ENCODE results near the gene FRMD5. TPM values are rescaled to one million over a fixed set of nuclear protein-coding genes. Genes with fewer than 3 reads are reported as not detected.
A peak's percentile ranks its signal among the peaks of the same experiment; 100 is the strongest.

Gene FRMD5
- total and polyA plus RNA-seq, 11 donors, result 12.5 to 110 (median 55.7) TPM

- no peak overlapping the region for H3K27ac ChIP-seq
- H3K36me3 ChIP-seq, result peaks cover 0 to 6% (median 0%) of the 10 kb centered on the region in 9 donors
- TF ChIP-seq POLR2A (IDR thresholded peaks at IDR 0.05), result no peak
- TF ChIP-seq, protein P1, sequence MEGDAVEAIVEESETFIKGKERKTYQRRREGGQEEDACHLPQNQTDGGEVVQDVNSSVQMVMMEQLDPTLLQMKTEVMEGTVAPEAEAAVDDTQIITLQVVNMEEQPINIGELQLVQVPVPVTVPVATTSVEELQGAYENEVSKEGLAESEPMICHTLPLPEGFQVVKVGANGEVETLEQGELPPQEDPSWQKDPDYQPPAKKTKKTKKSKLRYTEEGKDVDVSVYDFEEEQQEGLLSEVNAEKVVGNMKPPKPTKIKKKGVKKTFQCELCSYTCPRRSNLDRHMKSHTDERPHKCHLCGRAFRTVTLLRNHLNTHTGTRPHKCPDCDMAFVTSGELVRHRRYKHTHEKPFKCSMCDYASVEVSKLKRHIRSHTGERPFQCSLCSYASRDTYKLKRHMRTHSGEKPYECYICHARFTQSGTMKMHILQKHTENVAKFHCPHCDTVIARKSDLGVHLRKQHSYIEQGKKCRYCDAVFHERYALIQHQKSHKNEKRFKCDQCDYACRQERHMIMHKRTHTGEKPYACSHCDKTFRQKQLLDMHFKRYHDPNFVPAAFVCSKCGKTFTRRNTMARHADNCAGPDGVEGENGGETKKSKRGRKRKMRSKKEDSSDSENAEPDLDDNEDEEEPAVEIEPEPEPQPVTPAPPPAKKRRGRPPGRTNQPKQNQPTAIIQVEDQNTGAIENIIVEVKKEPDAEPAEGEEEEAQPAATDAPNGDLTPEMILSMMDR (IDR thresholded peaks at IDR 0.05), result no peak
- no peaks in the 10 kb centered on the region for H3K27me3 ChIP-seq
- intact Hi-C loops (cut with DNase I), result no loop called here
- WGBS, 4 donors, result 42 to 60% (median 51%) methylated on average over 3 to 4 of the region's 4 CpGs
- peaks cover 0 to 28% (median 1%) of the 10 kb centered on the region in 12 donors for H3K4me1 ChIP-seq
- no peaks in the 10 kb centered on the region for H3K9me3 ChIP-seq
- peak in 2 of 4 donors; percentile 28 to 56 for ATAC-seq
- peak in 2 of 5 donors; percentile 50 to 62 for DNase-seq
- H3K4me3 ChIP-seq, result no peak overlapping the region
Measured at GRCh38 chr15:43886558-43886957, 308.5 kb downstream of the FRMD5 start.

- no peaks in the 10 kb centered on the region for H3K27me3 ChIP-seq
- no peak overlapping the region for H3K4me3 ChIP-seq
- no peak for DNase-seq
- peaks cover 0 to 6% (median 0%) of the 10 kb centered on the region in 9 donors for H3K36me3 ChIP-seq
- H3K4me1 ChIP-seq, result peaks cover 0 to 35% (median 7%) of the 10 kb centered on the region in 12 donors
- intact Hi-C loops (cut with DNase I), result no loop called here
- H3K27ac ChIP-seq, result no peak overlapping the region
- no peak for TF ChIP-seq POLR2A (IDR thresholded peaks at IDR 0.05)
- TF ChIP-seq, protein P1 (IDR thresholded peaks at IDR 0.05), result no peak
- no peaks in the 10 kb centered on the region for H3K9me3 ChIP-seq
- 97 to 98% (median 98%) methylated on average over 3 of the region's 3 CpGs for WGBS, 4 donors
- ATAC-seq, result no peak
Measured at GRCh38 chr15:43883571-43883970, 311.5 kb downstream of the FRMD5 start.

DNA sequence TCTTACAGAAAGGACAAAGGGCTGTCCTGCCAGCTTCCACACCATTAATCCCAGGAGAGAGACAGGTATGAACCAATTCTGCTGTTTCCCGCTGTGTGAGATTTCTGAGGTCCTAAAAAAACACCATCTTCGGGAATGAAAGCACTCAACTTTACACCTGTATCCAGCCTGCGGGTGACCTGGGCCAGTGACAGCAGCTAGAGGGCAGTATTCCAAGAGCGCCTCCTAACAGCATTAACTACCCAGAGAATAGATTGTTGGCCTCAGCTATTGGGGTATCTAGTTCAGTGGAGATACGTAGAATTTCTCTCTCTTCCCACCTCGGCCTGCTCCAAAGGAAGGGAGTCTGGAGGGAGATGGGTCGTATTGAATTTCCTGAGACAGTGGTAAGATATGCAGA, 313.1 kb downstream of the FRMD5 start:
- Histone ChIP-seq H3K27me3 (no peaks in the 10 kb centered on the region), H3K36me3 (peaks cover 0 to 6% (median 0%) of the 10 kb centered on the region in 9 donors), H3K9me3 (no peaks in the 10 kb centered on the region), H3K4me1 (peaks cover 0 to 28% (median 7%) of the 10 kb centered on the region in 12 donors), H3K27ac (peak overlapping the region in 9 of 12 donors; percentile 42 to 98 (median 94)), H3K4me3 (no peak overlapping the region)
- ATAC-seq (no peak), DNase-seq (no peak)
- intact Hi-C loops (cut with DNase I), result no loop called here
- WGBS, 4 donors, result 76 to 82% (median 79%) methylated on average over 7 of the region's 7 CpGs
- TF ChIP-seq, protein P1 (IDR thresholded peaks at IDR 0.05), result peak in 9 of 12 donors; percentile 15 to 51 (median 40)
- TF ChIP-seq POLR2A (IDR thresholded peaks at IDR 0.05), result no peak

GRCh38 chr15:43881245-43881644, 313.8 kb downstream of the FRMD5 start:
- TF ChIP-seq POLR2A (IDR thresholded peaks at IDR 0.05), result no peak
- TF ChIP-seq, protein P1 (IDR thresholded peaks at IDR 0.05), result no peak
- intact Hi-C loops (cut with DNase I), result no loop called here
- H3K4me3 ChIP-seq, result no peak overlapping the region
- H3K9me3 ChIP-seq, result no peaks in the 10 kb centered on the region
- peaks cover 0 to 6% (median 0%) of the 10 kb centered on the region in 9 donors for H3K36me3 ChIP-seq
- no peaks in the 10 kb centered on the region for H3K27me3 ChIP-seq
- ATAC-seq (peak in 1 of 4 donors; percentile 14), DNase-seq (no peak)
- H3K27ac ChIP-seq, result peak overlapping the region in 11 of 12 donors; percentile 64 to 98 (median 93)
- H3K4me1 ChIP-seq, result peaks cover 0 to 28% (median 8%) of the 10 kb centered on the region in 12 donors
- WGBS, 4 donors, result 61 to 77% (median 73%) methylated on average over 4 of the region's 4 CpGs
